ENCODE results near the gene ELF4. TPM values are rescaled to one million over a fixed set of nuclear protein-coding genes. Genes with fewer than 3 reads are reported as not detected.
"Not testable (repeated sequence)": the region's sequence is repeated elsewhere in the genome, so short reads cannot be mapped to it uniquely, and the experiment has no call there.

ELF4 gene
- total RNA-seq, 2 experiments from 2014 or later, result 17.3 to 17.6 TPM

DNA sequence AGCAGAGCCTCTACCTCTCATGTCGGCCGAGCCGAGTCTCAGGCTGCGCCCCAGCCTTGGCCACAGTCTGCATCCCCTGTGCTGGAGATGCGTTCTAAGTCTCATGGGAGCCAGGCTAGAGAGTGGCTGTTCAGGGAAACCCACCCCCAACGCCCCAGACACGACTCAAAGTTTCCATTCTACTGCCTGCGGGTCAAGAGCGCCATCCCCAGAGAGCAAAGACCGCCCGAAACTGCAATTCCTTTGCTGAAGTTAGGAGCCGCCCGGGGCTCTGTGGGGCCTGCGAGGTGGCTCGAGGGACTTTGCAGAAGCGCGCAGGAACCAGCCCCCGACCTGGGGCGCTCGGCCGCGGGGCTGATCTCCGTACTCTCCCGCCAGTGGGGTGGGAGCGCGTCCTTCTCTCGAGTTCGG lies 10.0 kb upstream of the ELF4 start:
- H3K27ac Mint-ChIP-seq, result no peak overlapping the region
- no peaks in the 10 kb centered on the region for H3K27me3 Mint-ChIP-seq
- H3K36me3 Mint-ChIP-seq, result no peaks in the 10 kb centered on the region
- H3K4me1 Mint-ChIP-seq, result peaks cover 17% of the 10 kb centered on the region
- peak overlapping the region; percentile 22 for H3K4me3 Mint-ChIP-seq
- DNase-seq, result peak; percentile 40
- no peaks in the 10 kb centered on the region for H3K9me3 Mint-ChIP-seq

DNA sequence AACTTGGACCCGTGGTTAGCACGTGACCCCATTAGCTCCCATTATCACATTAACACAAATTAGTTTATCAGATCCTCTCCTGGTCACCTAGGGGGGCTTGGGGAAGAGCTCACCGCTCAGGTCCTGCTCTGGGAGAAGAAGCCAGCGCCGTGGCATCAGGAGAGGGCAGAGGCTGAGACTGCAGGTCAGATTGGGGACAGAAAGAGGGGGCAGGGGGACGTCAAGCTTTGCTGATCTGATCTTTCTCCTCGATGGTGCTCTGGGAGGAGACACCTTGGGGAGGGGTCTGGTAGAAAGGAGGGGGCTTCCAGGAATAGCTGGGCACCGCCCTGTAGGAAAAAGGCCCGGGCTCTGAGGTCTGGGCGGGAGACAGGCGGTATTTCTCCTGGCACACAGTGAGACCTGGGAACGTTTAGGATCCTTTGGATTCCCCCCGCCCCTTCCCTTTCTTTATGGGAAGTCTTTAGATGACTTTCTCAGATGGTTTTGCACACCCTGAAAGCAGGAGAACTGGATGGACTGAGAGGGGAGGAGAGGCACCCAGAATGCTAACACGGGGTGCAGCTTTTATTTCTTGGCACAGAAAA lies 9.1 kb upstream of the ELF4 start:
- DNase-seq, result no peak
- peaks cover 17% of the 10 kb centered on the region for H3K4me1 Mint-ChIP-seq
- no peak overlapping the region for H3K4me3 Mint-ChIP-seq
- H3K27me3 Mint-ChIP-seq, result no peaks in the 10 kb centered on the region
- no peak overlapping the region for H3K27ac Mint-ChIP-seq
- no peaks in the 10 kb centered on the region for H3K36me3 Mint-ChIP-seq
- H3K9me3 Mint-ChIP-seq, result no peaks in the 10 kb centered on the region

DNA sequence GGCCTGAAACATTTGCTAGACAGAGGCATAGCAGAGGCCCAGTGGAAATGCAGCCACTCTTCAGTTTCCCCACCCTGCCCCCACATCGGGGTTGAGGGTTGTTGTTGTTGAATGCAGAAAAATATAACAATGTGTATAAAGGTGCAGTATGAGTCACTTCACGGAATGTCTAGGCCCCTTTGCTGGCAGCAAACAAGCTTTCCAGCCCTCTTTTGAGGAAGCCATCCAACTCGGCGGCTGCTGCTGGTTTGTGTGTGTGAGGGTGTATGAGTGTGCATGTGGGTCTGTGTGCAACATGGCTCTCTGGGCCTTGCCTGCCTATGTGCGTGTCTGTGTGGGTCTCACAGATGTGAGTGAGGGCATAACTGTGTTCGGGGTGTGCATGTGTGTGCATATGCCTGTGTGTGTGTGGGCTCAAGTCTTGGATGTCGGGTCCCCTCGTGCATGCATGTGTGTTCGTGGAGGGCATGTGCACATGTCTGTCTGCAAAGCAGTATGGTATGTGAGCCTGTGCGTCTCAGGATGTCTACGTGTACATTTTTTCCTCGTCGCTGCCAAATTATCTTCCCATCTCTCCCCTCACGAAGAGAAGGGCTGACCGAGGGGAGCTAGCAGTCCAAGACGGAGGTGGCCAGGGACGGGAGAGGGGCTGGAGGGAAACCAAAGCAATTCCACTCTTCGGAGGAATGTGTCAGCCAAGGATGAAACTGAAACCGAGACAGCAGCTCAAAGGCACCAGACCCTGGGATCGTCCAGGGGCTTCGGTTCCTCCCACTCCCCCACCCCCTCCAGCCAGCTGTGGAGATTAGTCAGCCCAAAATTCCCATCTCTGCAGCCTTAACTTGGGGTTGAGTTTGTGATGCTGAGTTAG lies 8.4 kb upstream of the ELF4 start:
- Mint-ChIP-seq H3K9me3 (no peaks in the 10 kb centered on the region), H3K36me3 (no peaks in the 10 kb centered on the region), H3K27me3 (no peaks in the 10 kb centered on the region), H3K4me1 (peaks cover 22% of the 10 kb centered on the region), H3K4me3 (no peak overlapping the region), H3K27ac (no peak overlapping the region)
- no peak for DNase-seq

DNA sequence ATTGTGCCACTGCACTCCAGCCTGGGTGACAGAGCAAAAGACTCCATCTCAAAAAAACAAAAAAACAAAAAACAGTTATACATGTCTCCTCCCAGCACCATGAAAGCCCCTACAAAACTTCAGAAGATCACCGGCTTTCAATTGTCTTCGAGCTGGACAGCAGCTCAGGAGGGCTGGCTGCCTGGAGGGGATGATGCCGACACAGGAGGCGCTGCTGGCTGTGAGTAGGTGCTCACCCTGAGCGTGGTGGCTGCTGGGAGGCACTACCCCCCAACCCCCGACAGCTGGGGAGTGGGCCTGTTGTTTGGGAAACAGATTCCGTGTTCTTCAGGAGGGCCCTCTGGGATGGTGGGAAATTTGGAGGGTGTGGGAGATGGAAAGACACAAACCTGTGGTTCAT lies 6.9 kb upstream of the ELF4 start:
- Mint-ChIP-seq H3K9me3 (no peaks in the 10 kb centered on the region), H3K27ac (no peak overlapping the region), H3K36me3 (no peaks in the 10 kb centered on the region), H3K4me1 (peaks cover 22% of the 10 kb centered on the region), H3K27me3 (no peaks in the 10 kb centered on the region), H3K4me3 (no peak overlapping the region)
- no peak for DNase-seq

DNA sequence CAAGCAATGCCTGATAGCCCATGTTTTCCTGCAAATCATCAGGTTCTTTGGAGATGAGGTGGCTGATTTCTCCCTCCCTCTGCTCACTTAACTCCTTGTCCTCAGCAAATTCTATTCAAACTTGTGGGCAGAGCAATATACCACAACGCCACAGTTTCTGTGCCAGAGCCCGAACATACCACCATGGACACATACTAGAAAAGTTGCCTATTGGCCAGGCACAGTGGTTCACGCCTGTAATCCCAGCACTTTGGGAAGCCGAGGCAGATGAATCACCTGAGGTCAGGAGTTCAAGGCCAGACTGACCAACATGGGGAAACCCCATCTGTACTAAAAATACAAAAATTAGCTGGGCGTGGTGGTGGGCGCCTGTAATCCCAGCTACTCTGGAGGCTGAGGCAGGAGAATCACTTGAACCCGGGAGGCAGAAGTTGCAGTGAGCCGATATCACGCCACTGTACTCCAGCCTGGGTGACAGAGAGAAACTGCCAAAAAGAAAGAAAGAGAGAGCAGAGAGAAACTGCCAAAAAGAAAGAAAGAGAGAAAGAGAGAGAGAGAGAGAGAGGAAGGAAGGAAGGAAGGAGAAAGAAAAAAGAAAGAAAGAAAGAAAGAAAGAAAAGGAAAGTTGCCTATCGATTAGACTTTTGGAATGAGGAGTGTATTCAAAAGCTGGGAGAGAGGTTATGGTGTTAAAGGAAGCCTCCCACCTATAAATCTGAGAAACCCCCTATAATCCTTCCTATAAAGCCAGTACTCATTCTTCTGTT lies 5.0 kb upstream of the ELF4 start:
- not testable (repeated sequence) for H3K9me3 Mint-ChIP-seq, H3K27me3 Mint-ChIP-seq, DNase-seq, H3K27ac Mint-ChIP-seq, H3K36me3 Mint-ChIP-seq, H3K4me3 Mint-ChIP-seq
- H3K4me1 Mint-ChIP-seq, result peaks cover 22% of the 10 kb centered on the region

DNA sequence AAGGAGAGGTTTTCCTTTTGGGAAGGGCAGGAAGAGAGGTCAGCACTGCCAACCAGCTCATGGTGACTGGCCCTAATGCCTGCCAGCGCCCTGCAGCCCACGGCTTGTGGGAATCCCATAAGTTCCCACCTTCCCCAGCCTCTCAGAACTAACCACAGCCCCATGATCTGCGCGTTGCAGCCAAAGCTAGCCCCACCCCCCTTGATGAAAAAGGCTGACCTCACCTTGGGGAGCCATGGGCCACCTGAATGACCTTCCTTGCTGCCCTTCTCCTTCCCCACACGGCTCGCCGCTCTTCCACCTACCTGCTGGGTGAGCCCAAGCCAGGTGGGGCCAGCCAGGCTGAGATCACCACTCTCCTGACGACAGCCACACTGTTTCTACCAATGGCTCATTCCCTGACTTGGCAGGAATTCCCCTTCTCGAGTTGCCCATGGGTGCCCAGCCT lies 3.9 kb upstream of the ELF4 start:
- Mint-ChIP-seq H3K9me3 (no peaks in the 10 kb centered on the region), H3K27me3 (no peaks in the 10 kb centered on the region), H3K4me1 (peaks cover 13% of the 10 kb centered on the region), H3K36me3 (peaks cover 1% of the 10 kb centered on the region), H3K27ac (no peak overlapping the region), H3K4me3 (no peak overlapping the region)
- DNase-seq, result no peak

DNA sequence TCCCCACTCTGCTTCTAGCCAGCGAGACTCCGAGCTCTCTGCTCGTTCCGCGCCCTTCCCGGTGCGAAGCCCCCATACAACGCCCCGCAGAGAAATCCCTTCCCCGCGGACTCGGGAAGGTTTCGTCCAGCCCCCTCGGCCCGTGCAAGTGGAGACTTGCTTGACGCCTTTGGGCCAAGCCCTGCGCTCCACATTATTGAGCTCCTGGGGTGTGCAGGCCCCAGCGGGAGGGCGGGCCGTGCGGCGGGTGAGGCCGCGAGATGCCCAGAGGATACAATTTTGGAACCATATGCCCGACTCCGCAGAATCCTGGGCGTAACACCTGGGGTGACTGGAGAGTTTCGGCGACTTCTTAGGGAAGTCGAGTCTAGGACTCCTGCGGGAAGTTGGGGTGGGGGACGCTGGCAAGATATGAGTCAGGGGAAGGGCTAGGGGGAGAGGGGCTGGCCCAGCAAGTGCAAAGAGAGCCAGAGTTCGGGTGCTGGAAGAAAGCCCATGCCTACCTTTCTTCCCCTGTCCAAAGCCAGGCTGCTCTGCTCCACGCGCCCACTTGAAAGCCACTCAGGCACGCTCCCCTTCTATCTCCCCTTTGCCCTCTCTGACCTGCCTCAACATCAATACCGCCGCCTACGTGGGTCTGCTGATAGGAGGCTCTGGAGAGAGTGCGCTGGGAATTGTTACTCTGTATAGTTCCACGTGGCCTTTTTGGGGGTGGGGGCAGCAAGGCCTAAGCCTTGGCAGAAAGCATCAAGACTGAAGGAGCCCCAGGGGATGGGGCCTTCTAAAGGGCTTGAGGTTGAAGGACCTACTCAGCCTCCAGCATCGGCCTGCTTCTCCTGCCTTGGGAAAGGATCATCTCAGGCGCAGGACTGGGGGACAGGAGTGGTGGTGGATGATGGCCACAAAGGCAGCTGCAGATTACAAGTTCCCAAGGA lies 1.2 kb upstream of the ELF4 start:
- DNase-seq, result no peak
- Mint-ChIP-seq H3K36me3 (peaks cover 1% of the 10 kb centered on the region), H3K9me3 (no peaks in the 10 kb centered on the region), H3K4me3 (no peak overlapping the region), H3K4me1 (peaks cover 21% of the 10 kb centered on the region), H3K27me3 (no peaks in the 10 kb centered on the region), H3K27ac (no peak overlapping the region)

DNA sequence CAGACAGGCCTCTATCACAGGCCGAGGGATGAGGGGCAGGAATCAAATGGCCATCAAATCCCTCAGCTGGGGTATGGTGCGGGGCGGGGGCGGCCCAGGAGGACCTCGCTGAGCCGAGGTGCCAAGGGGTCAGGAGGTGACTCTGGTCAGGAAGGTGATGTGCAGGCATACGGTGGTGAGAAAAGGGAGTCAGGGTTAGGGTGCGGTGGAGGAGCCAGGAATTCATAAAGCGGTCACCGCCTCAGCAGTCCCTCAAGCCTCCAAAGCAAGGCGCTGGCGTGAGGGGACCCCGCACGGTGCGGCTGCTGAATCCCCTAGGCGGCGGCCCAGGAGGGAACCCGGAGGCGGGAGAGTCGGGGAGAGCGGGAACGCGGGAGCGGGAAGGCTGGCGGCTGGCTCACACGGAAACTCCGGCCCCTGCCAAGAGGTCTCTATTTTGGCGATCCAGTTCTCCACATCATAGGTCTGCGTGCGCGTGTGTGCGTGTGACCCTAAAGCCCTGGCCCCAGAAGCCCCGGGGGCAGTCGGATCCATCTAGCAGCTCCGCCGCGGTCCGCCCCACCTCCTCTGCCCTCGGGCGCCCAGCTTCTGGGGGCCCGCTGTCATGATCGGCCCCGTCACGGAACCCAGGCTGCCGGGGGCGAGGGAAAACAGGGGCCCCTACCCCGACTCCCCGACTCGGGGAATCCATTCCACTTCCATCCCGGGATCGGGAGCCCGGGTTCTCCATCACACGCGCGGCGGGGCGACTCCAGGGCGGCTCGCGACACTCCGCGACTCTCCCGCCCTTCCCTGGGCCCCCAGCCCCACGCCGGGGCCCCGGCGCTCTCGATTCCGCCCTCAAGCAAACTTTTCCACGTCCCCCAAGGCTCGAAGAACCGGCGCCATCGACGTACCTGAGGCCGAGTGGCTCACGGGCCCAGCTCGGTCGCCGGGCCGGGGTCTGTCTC lies 593 bp downstream of the ELF4 start:
- no peaks in the 10 kb centered on the region for H3K27me3 Mint-ChIP-seq
- peaks cover 29% of the 10 kb centered on the region for H3K4me1 Mint-ChIP-seq
- H3K9me3 Mint-ChIP-seq, result no peaks in the 10 kb centered on the region
- peak; percentile 27 for DNase-seq
- H3K4me3 Mint-ChIP-seq, result peak overlapping the region; percentile 95
- H3K36me3 Mint-ChIP-seq, result peaks cover 1% of the 10 kb centered on the region
- H3K27ac Mint-ChIP-seq, result peak overlapping the region; percentile 93

DNA sequence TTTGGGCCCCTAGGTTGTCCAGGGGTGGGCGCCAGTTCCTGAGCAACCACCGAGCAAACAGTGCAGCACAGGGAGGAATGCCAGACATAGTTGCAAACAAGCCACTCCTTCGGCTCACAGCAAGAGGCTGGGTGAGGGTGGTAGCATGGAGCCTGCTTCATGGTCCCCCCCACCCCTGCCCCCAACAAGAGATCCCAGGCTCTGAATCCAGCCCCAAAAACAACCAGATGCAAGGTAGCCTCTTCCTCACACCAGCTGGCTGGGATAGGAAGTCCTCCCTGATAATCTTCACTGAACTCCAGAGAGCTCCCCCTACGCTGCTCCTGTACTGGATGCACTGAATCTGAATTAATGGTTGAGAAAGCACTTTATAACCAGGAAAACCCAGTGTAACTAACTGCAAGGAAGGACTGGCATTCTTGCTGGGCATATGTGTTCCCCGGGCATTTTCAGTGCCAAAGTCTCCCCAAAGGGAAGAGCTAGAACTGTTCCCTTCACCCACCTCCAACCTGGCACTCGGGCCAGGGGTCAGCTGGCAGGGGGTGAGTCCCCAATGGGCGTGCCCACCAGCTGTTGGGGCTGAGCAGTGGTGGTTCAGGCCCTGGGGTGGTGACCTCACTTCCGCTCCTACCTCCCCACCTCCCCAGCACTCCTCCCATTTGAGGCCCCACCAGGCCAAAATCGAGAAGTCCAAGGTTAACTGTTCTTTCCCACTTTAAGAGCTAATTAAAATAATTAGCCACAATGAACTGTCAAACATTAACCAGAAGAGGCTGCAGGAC lies 1.5 kb downstream of the ELF4 start:
- Mint-ChIP-seq H3K27me3 (no peaks in the 10 kb centered on the region), H3K27ac (peak overlapping the region; percentile 93), H3K4me1 (peaks cover 29% of the 10 kb centered on the region), H3K4me3 (peak overlapping the region; percentile 95), H3K36me3 (peaks cover 5% of the 10 kb centered on the region), H3K9me3 (no peaks in the 10 kb centered on the region)
- DNase-seq, result peak; percentile 34

DNA sequence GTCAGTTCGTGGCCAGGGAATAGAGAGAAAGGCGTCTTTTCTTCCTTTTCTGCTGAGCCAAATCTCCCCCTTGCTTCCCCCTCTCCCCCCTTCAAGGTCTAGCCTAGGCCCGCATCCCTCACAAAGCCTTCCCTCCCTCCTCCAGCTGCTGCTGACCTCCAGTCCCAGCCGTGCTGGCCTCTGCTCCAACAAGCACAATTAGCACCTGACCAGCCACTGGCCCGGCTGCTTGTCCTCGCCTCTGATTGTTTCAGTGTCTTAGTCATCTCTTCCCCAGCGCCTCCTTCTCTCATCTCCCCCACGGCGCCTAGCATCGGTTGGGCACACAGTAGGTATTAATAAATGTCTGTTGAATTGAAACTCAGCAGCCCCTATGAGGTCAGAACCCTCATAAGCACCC lies 4.2 kb downstream of the ELF4 start:
- H3K4me1 Mint-ChIP-seq, result peaks cover 38% of the 10 kb centered on the region
- H3K4me3 Mint-ChIP-seq, result no peak overlapping the region
- H3K9me3 Mint-ChIP-seq, result no peaks in the 10 kb centered on the region
- H3K27me3 Mint-ChIP-seq, result no peaks in the 10 kb centered on the region
- peaks cover 7% of the 10 kb centered on the region for H3K36me3 Mint-ChIP-seq
- DNase-seq, result no peak
- no peak overlapping the region for H3K27ac Mint-ChIP-seq

DNA sequence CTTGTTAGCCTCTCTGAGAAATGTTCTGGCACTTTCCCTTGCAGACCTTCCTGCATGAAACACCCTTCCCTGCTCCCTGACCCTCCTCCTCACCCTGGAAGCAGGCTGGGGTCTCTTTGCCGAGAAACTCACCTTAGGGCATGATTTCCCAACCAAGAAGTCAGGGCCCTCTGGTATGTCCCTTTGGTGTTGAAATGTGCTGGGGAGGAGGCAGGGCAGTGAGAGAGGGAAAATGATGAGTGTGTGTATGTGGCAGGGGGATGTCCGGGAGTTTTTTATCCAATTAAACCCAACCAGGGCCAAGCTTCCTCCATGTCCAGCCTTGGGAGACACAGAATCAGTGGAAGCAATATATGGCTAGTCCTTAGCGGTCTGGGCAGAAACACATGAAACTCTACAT lies 5.1 kb downstream of the ELF4 start:
- Mint-ChIP-seq H3K9me3 (no peaks in the 10 kb centered on the region), H3K27me3 (no peaks in the 10 kb centered on the region), H3K4me3 (no peak overlapping the region), H3K36me3 (peaks cover 7% of the 10 kb centered on the region), H3K27ac (no peak overlapping the region), H3K4me1 (peaks cover 45% of the 10 kb centered on the region)
- DNase-seq, result no peak

DNA sequence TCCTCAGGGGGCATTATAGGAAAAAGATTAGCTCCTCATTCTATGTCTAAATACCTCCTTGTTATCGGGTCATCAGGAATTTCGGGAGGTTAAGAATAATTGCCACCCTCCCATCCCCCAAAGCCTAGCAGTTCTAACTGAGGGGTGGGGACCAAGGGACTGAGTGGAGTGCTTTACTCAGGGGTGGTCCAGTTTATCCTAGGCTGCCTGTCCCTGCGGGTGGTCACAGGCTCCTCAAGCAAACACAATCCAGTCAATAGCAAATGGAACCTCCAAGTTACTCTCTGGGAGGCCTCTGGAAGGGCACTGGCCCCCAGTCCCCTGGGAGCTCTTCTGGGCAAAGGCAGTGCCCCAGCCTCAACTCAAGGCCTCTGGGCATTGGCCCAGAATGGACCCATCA lies 6.7 kb downstream of the ELF4 start:
- no peak for DNase-seq
- no peaks in the 10 kb centered on the region for H3K27me3 Mint-ChIP-seq
- peaks cover 45% of the 10 kb centered on the region for H3K4me1 Mint-ChIP-seq
- H3K27ac Mint-ChIP-seq, result no peak overlapping the region
- H3K4me3 Mint-ChIP-seq, result no peak overlapping the region
- H3K9me3 Mint-ChIP-seq, result no peaks in the 10 kb centered on the region
- peaks cover 9% of the 10 kb centered on the region for H3K36me3 Mint-ChIP-seq

DNA sequence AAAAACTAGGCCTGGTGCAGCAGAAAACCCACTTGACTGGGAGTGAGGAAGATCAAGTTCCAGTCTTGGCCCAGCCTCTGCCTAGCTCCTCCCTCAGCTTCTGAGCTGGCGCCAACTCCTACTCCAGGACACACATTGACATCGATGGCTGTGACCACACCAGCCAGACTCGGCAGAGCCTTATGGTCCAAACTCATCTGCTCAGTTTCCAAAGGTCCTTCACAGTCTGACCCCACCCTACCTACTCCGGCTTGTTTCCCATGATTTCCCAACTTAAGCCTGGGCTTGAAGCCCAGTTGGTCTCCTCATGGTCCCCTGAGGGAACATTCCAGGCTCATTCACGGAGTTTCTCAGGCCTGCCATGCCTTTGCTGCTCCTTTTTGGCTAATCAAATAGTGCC lies 10.1 kb downstream of the ELF4 start:
- H3K4me3 Mint-ChIP-seq, result no peak overlapping the region
- DNase-seq, result no peak
- peaks cover 40% of the 10 kb centered on the region for H3K4me1 Mint-ChIP-seq

More for the DNA sequence above, 10.1 kb downstream of the ELF4 start:
- H3K9me3 Mint-ChIP-seq, result no peaks in the 10 kb centered on the region
- H3K27ac Mint-ChIP-seq, result no peak overlapping the region
- peaks cover 9% of the 10 kb centered on the region for H3K36me3 Mint-ChIP-seq
- H3K27me3 Mint-ChIP-seq, result no peaks in the 10 kb centered on the region
